SK-N-SH (cell line): ENCODE data around the gene CSTF3. TPM values are rescaled to one million over a fixed set of nuclear protein-coding genes. Genes with fewer than 3 reads are reported as not detected.

ENCODE experiments used
- CTCF ChIA-PET: fragments of 300-600, 350-600 bp; formaldehyde crosslinking; extraction: SDS; loops from one replicate; lab custom pipeline; 2021; lab: Yijun Ruan, JAX
- POLR2A ChIA-PET: fragments of 350-600 bp; sonication (Branson Sonifier 250); formaldehyde crosslinking; extraction: SDS; loops from one replicate; lab custom pipeline; 2020; ENCODE audit warnings: antibody characterized with exemption, inconsistent platforms; lab: Yijun Ruan, JAX
- DNase-seq: peaks from one replicate; pipeline ENCODE4 v3.0.0; 2012
- H2AFZ ChIP-seq: fragments of 200-600 bp; sonication (generic); 2 replicates; pipeline ENCODE4 v1.8.1; 2016; ENCODE audit warnings: antibody characterized with exemption, mild to moderate bottlenecking, low read depth
- H3F3A ChIP-seq: fragments of 200-600 bp; sonication (generic); replicated peaks from 2 replicates; pipeline ENCODE3; 2016; ENCODE audit warnings: antibody characterized with exemption, mild to moderate bottlenecking; ENCODE audit not compliant: insufficient read depth
- H3K27ac ChIP-seq, 2 experiments: fragments of 200-500 bp in 1 of 2; fragments of 200-600 bp in 1 of 2; sonication (Bioruptor generic) in 1 of 2; sonication (generic), shearing (Covaris generic) in 1 of 2; 2 replicates each; pipeline versions ENCODE4 v1.5.1 to v1.6.1; 2014 to 2016; ENCODE audit warnings: low read depth in 2 of 2, inconsistent platforms in 1 of 2, low read length in 1 of 2, mild to moderate bottlenecking in 1 of 2, mixed read lengths in 1 of 2
- H3K27me3 ChIP-seq: fragments of 200-600 bp; sonication (generic), shearing (Covaris generic); 2 replicates; pipeline ENCODE4 v1.6.1; 2016; ENCODE audit warnings: mixed run types; ENCODE audit not compliant: insufficient read depth
- H3K36me3 ChIP-seq, 2 experiments: fragments of 200-500 bp in 1 of 2; fragments of 200-600 bp in 1 of 2; sonication (Bioruptor generic) in 1 of 2; sonication (generic) in 1 of 2; replicated peaks in 1 of 2; 2 replicates each; pipeline versions ENCODE3 to v1.5.1; 2014 to 2016; ENCODE audit warnings: low read length in 1 of 2, mild to moderate bottlenecking in 1 of 2; ENCODE audit not compliant: insufficient read depth in 2 of 2, control insufficient read depth in 1 of 2
- H3K4me1 ChIP-seq, 2 experiments: fragments of 200-500 bp in 1 of 2; fragments of 200-600 bp in 1 of 2; sonication (Bioruptor generic) in 1 of 2; sonication (generic), shearing (Covaris generic) in 1 of 2; 2 replicates each; pipeline versions ENCODE4 v1.5.1 to v1.6.1; 2014 to 2016; ENCODE audit warnings: low read depth in 1 of 2, low read length in 1 of 2, mixed run types in 1 of 2; ENCODE audit not compliant: insufficient read depth in 2 of 2, control insufficient read depth in 1 of 2
- H3K4me2 ChIP-seq: fragments of 200-600 bp; sonication (generic), shearing (Covaris generic); 2 replicates; pipeline ENCODE4 v1.6.1; 2017; ENCODE audit warnings: mixed run types
- H3K4me3 ChIP-seq, 2 experiments: fragments of 200-500 bp in 1 of 2; fragments of 200-600 bp in 1 of 2; sonication (Bioruptor generic) in 1 of 2; sonication (generic), shearing (Covaris generic) in 1 of 2; 2 replicates each; pipeline versions ENCODE4 v1.5.1 to v1.8.1; 2014 to 2016; ENCODE audit warnings: low read depth in 2 of 2, inconsistent platforms in 1 of 2, low read length in 1 of 2, mild to moderate bottlenecking in 1 of 2, mixed read lengths in 1 of 2, moderate library complexity in 1 of 2
- H3K79me2 ChIP-seq: fragments of 200-600 bp; sonication (generic); 2 replicates; pipeline ENCODE4 v1.8.1; 2017; ENCODE audit warnings: mild to moderate bottlenecking; ENCODE audit not compliant: insufficient read depth
- H3K9ac ChIP-seq: fragments of 200-600 bp; sonication (generic); 2 replicates; pipeline ENCODE4 v1.6.1; 2017; ENCODE audit warnings: mixed run types
- H3K9me2 ChIP-seq: fragments of 200-600 bp; sonication (generic); 2 replicates; pipeline ENCODE4 v1.6.1; 2017; ENCODE audit warnings: mixed run types
- H3K9me3 ChIP-seq: fragments of 200-600 bp; sonication (generic); 2 replicates; pipeline ENCODE4 v1.6.1; 2017; ENCODE audit warnings: mixed run types, mild to moderate bottlenecking, moderate library complexity
- H4K20me1 ChIP-seq: fragments of 200-600 bp; sonication (generic); 2 replicates; pipeline ENCODE4 v1.6.1; 2017; ENCODE audit warnings: mild to moderate bottlenecking, mixed run types; ENCODE audit not compliant: insufficient read depth
- FOSL2 ChIP-seq: IDR thresholded peaks from 2 replicates; pipeline ENCODE4 v1.4.0; 2012; ENCODE audit warnings: low read depth, mild to moderate bottlenecking, moderate library complexity, borderline replicate concordance
- FOXM1 ChIP-seq: IDR thresholded peaks from 2 replicates; pipeline ENCODE4 v1.4.0; 2012; ENCODE audit warnings: low read depth, mild to moderate bottlenecking
- GABPA ChIP-seq: IDR thresholded peaks from 2 replicates; pipeline ENCODE4 v1.4.0; 2012; ENCODE audit warnings: low read depth, mild to moderate bottlenecking
- MXI1 ChIP-seq: IDR thresholded peaks from 2 replicates; pipeline ENCODE4 v1.6.1; 2012; ENCODE audit warnings: mild to moderate bottlenecking, low read depth, low read length, improper control_type of control experiment
- NFIC ChIP-seq: IDR thresholded peaks from 2 replicates; pipeline ENCODE4 v1.4.0; 2012; ENCODE audit warnings: borderline replicate concordance
- TEAD4 ChIP-seq: IDR thresholded peaks from 2 replicates; pipeline ENCODE4 v1.4.0; 2012; ENCODE audit warnings: mild to moderate bottlenecking, borderline replicate concordance; ENCODE audit not compliant: insufficient read depth
- WGBS: methylation state at CpG from one replicate; pipeline ENCODE4 v1.1.6; 2017; ENCODE audit warnings: low lambda C conversion rate; 5-methylcytosine and 5-hydroxymethylcytosine counted together
- polyA plus RNA-seq, 3 experiments: library from polyadenylated mRNA; depleted of rRNA; stranded (reverse); fragments of >200 nt; gene quantifications; 2 replicates each; pipeline ENCODE4 v1.2.3, GENCODE V29; 2012
- TF ChIP-seq, protein P1 (sequence below): fragments of 150-350 bp; IDR thresholded peaks from 2 replicates; pipeline ENCODE4 v1.6.1; 2016; ENCODE audit warnings: mild to moderate bottlenecking, low read depth, low read length
- TF ChIP-seq, protein P2 (sequence below): IDR thresholded peaks from 2 replicates; pipeline ENCODE4 v1.6.1; 2012; ENCODE audit warnings: mild to moderate bottlenecking, low read depth, low read length, moderate library complexity
- TF ChIP-seq, protein P3 (sequence below): fragments of 150-350 bp; IDR thresholded peaks from 2 replicates; pipeline ENCODE4 v1.6.1; 2017; ENCODE audit warnings: antibody characterized with exemption, low read length, low read depth, borderline replicate concordance
- TF ChIP-seq, protein P4 (sequence below): IDR thresholded peaks from 2 replicates; pipeline ENCODE4 v1.4.0; 2012; ENCODE audit warnings: low read depth, borderline replicate concordance

Gene CSTF3
- polyA plus RNA-seq, 1 of the 3 experiments (the other 2 are of a cell fraction) = 26.3 TPM

DNA sequence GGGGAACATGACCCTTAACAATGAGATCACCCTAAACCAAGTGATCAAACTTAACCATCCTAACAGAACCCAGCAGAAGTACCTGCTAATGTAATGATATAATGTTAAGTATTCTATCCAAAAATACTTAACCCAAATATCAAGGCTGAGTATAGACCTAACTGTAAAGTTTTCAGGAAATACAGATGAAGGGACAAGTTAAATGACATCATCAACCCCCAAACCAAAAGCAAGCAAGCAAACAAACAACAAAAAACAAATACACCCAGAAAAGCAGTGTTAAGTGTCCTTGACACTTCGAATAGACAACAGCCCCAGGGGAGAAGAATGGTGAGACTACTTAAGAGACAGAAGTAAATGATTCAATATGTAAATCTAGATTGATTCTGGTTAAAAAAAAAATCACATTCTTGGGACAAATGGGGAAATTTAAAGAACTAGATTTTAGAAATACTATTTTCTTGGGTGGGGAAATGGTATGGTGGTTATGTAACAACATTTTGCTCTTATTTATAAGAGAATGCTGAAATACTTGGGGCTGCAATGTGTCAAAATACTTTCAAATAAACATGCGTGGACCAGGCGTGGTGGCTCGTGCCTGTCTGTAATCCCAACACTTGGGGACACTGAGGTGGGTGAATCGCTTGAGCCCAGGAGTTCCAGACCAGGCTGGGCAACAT is 2.5 kb downstream of the CSTF3 start (continued):
- no peak for TF ChIP-seq TEAD4

DNA sequence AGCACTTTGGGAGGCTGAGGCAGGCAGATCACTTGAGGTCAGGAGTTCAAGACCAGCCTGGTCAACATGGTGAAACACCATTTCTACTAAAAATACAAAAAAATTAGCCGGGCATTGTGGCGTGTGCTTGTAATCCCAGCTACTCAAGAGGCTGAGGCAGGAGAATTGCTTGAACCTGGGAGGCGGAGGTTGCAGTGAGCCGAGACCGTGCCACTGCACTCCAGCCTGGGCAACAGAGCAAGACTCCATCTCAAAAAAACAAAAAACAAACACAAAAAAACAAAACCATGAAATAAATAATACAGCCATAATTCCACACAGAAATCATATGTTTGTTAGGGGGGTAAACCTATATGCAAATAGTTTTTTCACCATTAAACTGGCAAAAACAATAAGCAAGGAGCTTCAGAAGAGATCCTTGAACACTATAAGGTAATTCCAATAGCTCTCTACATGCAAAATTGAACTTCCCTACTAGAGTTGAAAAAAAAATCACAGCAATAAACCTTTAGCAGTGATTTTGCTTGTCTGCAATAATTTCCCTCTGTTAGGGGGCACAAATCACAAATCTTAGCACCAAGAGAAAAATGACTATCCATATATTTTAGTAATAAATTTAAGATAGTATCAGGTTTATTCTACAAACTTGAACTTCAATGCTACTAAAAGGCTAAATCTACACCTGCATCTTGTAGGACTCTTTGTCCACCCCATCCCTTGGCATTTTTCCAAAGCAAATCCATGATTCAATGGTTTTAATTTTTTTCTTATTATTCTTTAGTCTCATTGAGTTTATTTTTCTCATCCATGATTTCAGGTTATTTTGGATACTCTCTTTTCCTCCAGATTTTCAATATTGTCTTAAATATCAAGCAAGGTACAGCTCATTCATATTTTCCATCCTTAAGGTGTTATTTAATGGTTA is 3.9 kb downstream of the CSTF3 start:
- CTCF ChIA-PET = no interaction called here
- POLR2A ChIA-PET = no interaction called here

DNA sequence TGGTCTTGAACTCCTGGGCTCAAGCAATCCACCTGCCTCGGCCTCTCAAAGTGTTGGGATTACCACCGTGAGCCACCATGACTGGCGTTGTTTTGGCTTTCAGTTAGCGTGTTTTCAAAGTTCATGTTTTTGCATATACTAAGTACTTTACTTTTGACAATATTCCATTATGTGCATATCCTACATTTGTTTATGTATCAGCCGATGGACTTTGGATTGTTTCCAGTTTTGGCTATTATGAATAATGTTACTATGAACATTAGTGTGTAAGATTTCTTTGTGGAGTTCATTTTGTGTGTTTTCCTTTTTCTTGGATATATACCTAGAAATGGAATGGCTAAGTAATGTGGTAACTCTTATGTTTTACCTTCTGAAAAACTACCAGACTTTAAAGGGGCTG is 9.9 kb downstream of the CSTF3 start:
- Histone ChIP-seq H3F3A (peaks cover 12% of the 10 kb centered on the region), H3K4me2 (no peak overlapping the region), H3K9me2 (no peaks in the 10 kb centered on the region), H3K79me2 (peaks cover 100% of the 10 kb centered on the region), H3K9me3 (no peaks in the 10 kb centered on the region), H4K20me1 (peaks cover 96% of the 10 kb centered on the region), H3K4me1 (peaks cover 0 to 22% of the 10 kb centered on the region in 2 experiments; a peak in 2 of 4 replicates), H3K4me3 (no peak overlapping the region), H3K9ac (no peak overlapping the region), H3K36me3 (peaks cover 0 to 41% of the 10 kb centered on the region in 2 experiments), H3K27me3 (no peaks in the 10 kb centered on the region)
- 91% methylated on average over 5 of the region's 5 CpGs for WGBS
- CTCF ChIA-PET = no interaction called here
- DNase-seq = no peak
- TF ChIP-seq MXI1 = no peak
- TF ChIP-seq, protein P1, sequence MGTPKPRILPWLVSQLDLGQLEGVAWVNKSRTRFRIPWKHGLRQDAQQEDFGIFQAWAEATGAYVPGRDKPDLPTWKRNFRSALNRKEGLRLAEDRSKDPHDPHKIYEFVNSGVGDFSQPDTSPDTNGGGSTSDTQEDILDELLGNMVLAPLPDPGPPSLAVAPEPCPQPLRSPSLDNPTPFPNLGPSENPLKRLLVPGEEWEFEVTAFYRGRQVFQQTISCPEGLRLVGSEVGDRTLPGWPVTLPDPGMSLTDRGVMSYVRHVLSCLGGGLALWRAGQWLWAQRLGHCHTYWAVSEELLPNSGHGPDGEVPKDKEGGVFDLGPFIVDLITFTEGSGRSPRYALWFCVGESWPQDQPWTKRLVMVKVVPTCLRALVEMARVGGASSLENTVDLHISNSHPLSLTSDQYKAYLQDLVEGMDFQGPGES = no peak
- TF ChIP-seq, protein P2, sequence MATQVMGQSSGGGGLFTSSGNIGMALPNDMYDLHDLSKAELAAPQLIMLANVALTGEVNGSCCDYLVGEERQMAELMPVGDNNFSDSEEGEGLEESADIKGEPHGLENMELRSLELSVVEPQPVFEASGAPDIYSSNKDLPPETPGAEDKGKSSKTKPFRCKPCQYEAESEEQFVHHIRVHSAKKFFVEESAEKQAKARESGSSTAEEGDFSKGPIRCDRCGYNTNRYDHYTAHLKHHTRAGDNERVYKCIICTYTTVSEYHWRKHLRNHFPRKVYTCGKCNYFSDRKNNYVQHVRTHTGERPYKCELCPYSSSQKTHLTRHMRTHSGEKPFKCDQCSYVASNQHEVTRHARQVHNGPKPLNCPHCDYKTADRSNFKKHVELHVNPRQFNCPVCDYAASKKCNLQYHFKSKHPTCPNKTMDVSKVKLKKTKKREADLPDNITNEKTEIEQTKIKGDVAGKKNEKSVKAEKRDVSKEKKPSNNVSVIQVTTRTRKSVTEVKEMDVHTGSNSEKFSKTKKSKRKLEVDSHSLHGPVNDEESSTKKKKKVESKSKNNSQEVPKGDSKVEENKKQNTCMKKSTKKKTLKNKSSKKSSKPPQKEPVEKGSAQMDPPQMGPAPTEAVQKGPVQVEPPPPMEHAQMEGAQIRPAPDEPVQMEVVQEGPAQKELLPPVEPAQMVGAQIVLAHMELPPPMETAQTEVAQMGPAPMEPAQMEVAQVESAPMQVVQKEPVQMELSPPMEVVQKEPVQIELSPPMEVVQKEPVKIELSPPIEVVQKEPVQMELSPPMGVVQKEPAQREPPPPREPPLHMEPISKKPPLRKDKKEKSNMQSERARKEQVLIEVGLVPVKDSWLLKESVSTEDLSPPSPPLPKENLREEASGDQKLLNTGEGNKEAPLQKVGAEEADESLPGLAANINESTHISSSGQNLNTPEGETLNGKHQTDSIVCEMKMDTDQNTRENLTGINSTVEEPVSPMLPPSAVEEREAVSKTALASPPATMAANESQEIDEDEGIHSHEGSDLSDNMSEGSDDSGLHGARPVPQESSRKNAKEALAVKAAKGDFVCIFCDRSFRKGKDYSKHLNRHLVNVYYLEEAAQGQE = no peak
- TF ChIP-seq, protein P3, sequence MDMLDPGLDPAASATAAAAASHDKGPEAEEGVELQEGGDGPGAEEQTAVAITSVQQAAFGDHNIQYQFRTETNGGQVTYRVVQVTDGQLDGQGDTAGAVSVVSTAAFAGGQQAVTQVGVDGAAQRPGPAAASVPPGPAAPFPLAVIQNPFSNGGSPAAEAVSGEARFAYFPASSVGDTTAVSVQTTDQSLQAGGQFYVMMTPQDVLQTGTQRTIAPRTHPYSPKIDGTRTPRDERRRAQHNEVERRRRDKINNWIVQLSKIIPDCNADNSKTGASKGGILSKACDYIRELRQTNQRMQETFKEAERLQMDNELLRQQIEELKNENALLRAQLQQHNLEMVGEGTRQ = no peak
- TF ChIP-seq, all 33 proteins: peak for 0
- POLR2A ChIA-PET = no interaction called here
- Histone ChIP-seq H2AFZ (no peak overlapping the region), H3K27ac (no peak overlapping the region)

More for the DNA sequence above, 3.9 kb downstream of the CSTF3 start:
- Histone ChIP-seq H3K4me1 (peaks cover 2 to 36% of the 10 kb centered on the region in 2 experiments; a peak in 3 of 4 replicates), H3K9me2 (no peaks in the 10 kb centered on the region), H3K4me2 (peak overlapping the region; percentile 72), H3F3A (peaks cover 15% of the 10 kb centered on the region), H3K27ac (peak overlapping the region in 1 of 2 experiments; percentile 32; a peak in 2 of 4 replicates), H2AFZ (no peak overlapping the region), H3K79me2 (peaks cover 95% of the 10 kb centered on the region), H3K9me3 (no peaks in the 10 kb centered on the region), H3K36me3 (peaks cover 2 to 31% of the 10 kb centered on the region in 2 experiments), H4K20me1 (peaks cover 67% of the 10 kb centered on the region), H3K27me3 (no peaks in the 10 kb centered on the region), H3K4me3 (peak overlapping the region in 1 of 2 experiments; percentile 30; a peak in 1 of 4 replicates)
- 96% methylated on average over 5 of the region's 5 CpGs for WGBS
- no peak for DNase-seq
- TF ChIP-seq, protein P4, sequence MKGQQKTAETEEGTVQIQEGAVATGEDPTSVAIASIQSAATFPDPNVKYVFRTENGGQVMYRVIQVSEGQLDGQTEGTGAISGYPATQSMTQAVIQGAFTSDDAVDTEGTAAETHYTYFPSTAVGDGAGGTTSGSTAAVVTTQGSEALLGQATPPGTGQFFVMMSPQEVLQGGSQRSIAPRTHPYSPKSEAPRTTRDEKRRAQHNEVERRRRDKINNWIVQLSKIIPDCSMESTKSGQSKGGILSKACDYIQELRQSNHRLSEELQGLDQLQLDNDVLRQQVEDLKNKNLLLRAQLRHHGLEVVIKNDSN = no peak
- no peak for TF ChIP-seq FOSL2
- TF ChIP-seq, protein P1 = no peak
- no peak for TF ChIP-seq GABPA
- TF ChIP-seq FOXM1 = no peak
- TF ChIP-seq NFIC = 0 out of 2 replicates have a peak, but pooled peaks have one; percentile 30
- TF ChIP-seq, all 33 proteins: peak for 1
- H3K9ac ChIP-seq = no peak overlapping the region
